PC-3 (cell line): ENCODE data around the gene CEACAM6.

Experiments used
- CTCF ChIP-seq: fragments of 300-600 bp; sonication (generic); conservative IDR thresholded peaks from 2 replicates; pipeline ENCODE4 v1.5.1; 2017; ENCODE audit warnings: antibody characterized with exemption, low read depth, mild to moderate bottlenecking, low read length
- EZH2 ChIP-seq: fragments of 300-600 bp; sonication (generic); IDR thresholded peaks from one replicate; pipeline ENCODE4 v1.6.1; 2017; ENCODE audit warnings: antibody characterized with exemption, mild to moderate bottlenecking, low read length; ENCODE audit not compliant: unreplicated experiment

GRCh38 chr19:41755328-41755913 is at the start of gene CEACAM6:
- TF ChIP-seq EZH2 = no peak
- no peak for TF ChIP-seq CTCF
